8988T (cell line): Measurements from ENCODE around the gene ING5.
"Not testable (repeated sequence)": the region's sequence is repeated elsewhere in the genome, so short reads cannot be mapped to it uniquely, and the experiment has no call there.

ENCODE experiments used
- DNase-seq: peaks from one replicate; pipeline ENCODE4 v3.0.0; 2011

Gene ING5

DNA sequence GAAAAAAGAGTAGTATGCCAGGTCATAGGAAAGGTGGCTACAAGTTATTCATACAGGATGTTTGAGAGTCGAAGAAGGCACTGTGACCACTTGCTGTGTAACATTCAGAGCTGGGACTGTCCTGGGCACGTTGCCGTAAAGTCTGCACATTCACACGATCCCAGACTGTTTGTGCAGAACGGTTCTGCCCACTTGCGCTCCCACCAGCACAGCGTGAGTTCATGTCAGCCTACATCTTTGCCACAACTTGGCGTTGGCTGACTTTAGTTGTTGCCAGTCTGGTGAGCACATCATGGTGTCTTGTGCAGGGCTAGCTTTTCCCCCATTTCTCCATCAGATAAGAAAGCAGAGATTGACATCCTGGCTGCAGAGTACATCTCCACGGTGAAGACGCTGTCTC lies 7.0 kb downstream of the ING5 start:
- no peak for DNase-seq

DNA sequence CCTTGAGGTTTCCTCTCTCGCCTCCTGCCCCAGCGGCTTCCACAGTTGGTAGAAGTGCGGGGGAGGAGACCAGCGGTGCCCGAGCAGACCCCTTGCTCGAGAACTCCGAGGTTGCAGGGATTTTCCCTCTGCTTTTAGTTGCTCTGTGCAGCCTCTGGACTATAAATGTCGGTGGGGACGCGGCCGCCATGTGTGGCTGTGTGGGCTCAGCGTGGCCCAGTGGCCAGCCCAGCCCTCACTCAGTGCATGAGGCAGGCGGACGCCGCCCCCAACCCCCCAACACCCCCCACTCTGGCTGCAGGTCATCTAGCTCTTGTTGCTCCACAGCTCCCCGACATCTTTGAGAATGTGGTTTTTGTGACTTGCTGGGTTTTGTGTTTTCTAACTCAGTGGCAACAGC lies 17.3 kb downstream of the ING5 start:
- DNase-seq: no peak

DNA sequence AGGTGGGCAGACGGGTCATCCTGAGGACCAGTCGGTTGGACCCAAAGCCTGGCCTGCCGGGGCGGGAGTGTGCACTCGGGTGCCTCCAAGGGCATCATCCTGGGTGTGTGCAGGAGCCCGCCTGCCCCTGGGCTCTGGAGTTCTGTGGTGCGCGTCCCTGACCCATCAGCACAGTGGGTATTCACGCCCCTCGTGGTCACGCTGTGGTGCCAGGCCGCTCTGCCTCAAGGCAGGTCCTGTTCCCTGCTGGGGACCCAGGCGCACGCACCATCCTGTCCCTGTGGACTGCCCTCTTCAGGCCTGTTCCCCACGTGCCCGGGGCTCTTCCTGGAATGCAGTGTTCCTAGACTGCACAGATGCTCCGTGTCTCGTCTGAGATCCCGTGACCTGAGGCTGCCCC lies 18.3 kb downstream of the ING5 start:
- DNase-seq: no peak

DNA sequence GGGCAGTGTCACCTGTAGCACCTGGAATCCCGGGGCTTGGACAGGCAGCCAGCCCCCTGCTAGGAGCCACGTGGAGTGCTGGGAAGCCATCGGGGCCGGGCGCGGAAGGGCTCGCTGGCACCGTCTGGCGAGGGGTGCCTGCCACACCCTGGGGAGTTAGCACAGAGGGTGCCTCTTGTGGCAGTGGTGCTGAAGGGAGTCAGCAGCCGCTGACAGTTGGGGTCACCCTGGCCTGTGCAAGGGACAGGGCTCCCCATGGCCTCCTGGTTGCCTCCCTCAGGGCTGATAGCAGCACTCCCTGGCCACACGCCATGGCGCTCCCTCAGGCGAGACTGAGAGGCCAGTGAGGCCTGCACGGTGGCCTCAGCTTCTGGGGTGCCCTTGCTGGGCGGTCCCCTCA lies 18.7 kb downstream of the ING5 start:
- no peak for DNase-seq

DNA sequence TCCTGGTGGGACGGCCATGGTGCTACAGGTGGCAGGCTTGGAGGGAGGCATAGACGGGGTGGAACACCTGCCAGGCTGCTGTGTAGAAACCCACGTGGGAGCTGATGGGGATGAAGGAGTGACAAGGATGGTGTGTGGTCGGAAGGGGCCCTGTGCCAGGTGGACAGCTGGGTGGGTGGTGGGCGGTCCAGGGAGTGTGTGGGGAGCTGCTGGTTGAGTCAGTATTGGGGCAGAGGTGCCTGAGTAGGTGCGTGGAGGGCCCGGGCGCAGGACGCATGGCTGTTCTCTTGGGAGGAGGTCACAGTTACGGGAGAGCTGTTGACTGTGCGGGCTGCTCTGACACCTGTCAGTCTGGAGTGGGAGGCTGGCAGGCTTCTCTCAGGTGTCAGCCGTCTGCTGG lies 20.0 kb downstream of the ING5 start:
- no peak for DNase-seq

DNA sequence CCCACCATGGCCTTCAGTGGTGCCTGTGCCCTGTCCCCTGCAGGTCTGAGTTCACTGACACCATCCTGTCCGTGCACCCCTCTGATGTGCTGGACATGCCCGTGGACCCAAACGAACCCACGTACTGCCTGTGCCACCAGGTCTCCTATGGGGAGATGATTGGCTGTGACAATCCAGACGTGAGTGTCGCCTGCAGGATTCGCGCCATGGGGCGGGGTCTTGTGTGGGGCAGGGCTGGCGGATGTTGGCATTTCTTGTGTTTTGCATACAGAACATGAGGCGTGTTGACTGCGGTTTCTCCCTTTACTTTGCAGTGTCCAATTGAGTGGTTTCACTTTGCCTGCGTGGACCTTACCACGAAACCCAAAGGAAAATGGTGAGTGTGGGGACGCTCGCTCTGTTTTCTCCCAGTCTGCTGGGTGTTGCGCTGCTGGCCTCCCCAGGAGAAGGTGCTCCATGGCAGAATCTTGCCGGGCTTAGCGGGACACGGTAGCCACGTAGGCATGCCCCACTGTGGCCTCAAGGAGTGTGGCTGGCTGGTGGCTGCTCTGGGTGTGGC lies 21.1 kb downstream of the ING5 start:
- no peak for DNase-seq

DNA sequence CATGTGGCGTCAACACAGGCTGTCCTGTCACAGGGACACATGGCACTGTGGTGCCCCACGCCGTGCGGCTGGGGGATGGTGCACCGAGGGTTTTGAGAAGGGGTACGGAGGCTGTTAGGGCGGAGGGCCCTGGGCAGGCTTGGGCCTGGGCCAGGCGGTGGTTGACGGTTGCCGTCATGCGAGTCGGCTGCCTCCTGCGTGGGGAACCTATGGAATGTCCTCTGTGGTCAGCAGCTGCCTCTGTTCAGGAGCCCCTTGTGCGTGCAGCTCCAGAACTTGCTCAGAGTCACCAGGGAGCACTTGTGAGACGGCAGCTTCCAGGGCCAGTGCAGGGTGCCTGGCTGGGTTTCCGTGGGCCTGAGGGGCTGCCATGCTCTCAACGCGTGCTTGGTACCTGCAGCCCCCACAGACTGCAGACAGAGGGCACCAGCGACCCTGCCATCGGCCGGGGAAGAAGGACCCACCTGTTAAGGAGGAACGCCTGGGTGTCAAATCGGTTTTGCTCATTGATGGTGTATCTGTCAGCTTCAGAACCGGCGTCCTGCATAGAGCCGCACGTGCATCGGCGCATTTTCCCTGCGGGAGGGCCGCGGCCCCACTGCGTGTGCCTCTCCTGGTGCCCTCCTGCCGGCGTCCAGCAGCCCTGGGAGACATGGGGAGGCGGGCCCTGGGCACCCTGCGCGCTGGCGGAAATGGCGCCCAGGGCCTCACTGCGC lies 22.6 kb downstream of the ING5 start:
- peak; percentile 74 for DNase-seq

DNA sequence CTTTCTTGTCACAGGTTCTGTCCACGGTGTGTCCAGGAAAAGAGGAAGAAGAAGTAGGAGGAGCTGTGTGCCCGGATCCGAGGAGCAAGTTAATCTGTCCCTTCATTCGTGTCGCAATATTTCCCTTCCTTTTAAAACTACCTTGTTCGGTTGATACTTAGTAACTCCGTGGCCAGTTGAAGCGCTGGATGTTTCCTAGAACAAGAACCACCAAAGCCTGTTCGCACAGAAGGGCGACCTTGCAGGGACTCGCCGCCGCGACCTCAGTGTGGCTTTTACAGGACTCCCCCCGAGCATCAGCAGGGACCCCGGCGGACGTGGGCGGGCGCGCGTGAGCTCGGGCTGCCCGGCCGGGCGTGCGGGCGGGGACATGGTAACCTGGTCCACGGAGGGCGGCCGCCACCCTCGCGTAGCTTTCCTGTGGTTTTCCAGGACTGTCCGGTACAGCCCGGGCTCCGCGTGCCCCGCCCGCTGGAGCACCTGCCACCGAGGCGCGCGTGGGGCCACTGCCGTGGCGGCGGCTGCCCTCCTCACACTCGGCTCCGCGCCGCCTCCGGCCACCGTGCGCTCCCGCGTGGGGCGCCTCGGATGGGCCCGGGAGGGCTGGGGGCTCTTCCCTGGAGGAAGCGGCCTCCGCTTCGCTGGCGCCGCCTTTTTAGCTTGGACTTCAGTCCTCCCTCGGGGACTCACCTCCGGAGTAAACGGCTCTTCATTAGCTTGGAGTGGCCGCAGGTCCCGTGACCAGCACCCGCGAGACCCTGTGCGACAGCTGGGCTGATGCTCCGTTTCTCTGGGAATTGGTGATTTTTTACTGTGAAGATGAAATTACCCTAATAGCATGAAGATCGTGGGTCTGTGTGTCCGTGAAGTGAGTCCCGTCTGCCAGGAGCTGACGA lies 23.4 kb downstream of the ING5 start:
- DNase-seq: no peak

DNA sequence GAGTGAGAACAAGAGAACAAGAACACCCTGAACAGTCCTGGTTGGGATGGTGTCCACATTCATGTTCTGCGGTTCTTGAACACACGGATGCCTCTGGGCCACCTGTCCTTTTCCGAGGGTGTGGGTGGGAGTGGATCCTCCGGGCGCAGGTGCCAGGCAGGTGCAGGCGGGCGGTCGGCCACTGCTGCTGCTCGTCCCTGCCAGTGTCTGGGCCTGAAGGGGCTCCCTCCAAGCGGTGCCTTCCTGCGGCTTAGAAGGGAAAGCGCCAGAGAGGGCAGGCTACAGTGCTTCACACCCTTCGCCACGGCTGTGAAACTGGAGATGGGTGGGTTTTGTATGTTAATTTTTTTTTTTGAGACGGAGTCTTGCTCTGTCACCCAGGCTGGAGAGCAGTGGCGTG lies 24.6 kb downstream of the ING5 start:
- DNase-seq: no peak

DNA sequence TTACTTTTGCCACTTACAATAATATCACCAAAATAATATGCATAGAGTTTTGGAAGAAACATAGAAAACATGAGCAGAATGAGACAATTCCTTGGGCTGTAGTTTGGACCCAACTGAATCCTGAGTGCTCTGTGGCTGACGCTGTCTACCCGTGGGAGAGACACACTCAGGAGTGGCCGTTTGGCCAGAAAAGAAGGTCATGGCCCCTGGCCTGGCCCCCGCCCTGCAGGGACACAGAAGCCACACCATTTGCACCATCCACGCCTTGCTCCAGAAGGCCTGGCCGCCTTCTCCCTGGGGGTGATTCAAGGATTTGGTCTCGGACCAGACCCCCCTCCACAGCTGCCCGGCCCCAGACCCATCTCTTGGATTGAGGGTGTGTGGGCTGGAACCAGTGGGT lies 26.2 kb downstream of the ING5 start:
- DNase-seq: peak; percentile 6

DNA sequence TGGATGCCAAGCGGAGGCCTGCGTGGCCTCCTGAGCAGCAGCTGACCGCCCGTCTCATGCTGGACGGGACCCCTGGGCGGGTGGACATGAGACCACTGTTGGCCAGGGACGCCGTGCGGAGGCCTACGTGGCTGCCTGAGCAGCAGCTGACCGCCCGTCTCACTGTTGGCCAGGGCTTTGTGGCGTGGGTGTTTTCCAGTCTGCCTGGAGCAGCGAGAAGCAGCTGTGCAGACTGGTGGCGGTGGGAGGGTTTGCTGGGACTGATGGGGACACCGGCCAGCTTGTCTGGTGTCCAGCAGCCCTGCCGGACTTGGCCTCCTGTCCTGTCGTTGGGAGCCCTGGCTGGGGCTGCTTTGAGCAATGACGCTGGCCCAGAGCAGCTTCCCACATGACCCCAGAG lies 26.8 kb downstream of the ING5 start:
- peak; percentile 9 for DNase-seq

DNA sequence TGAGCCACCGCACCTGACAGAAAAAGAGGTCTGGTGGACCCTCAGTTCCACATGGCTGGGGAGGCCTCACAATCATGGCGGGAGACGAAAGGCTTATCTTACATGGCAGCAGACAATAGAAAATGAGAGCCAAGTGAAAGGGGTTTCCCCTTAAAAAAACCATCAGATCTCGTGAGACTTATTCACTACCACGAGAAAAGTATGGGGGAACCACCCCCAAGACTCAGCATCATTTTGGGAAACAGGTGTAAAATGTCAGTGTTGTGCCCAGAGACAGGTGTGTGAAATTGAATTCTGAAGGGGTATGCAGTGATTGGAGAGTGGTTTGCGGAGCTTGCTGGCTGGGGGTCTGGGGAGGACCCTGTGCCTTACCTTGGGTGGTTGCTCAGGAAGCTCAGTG lies 28.0 kb downstream of the ING5 start:
- DNase-seq: peak; percentile 9

DNA sequence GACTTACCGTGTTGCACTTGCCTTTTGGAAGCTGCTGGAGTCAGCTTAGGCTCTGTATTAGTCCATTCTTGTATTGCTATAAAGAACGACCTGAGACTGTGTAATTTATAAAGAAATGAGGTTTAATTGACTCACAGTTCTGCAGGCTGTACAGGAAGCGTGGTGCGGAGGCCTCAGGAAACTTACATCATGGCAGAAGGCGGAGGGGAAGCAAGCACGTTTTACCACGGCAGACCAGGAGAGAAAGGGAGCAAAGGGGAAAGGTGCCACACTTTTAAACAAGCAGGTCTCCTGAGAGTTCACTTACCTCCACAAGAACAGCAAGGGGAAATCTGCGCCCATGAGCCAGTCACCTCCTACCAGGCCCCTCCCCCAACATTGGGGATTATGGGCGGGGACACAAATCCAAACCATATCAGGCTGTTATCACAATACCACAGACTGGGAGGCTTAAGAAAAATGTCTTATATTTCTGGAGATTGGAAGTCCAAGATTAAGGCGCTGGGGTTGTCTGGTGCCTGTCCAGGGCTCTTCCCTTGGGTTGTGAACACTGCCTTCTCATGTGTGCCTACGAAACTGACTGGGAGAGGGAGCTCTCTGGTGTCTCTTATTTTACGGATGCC lies 28.9 kb downstream of the ING5 start:
- DNase-seq: peak; percentile 5

DNA sequence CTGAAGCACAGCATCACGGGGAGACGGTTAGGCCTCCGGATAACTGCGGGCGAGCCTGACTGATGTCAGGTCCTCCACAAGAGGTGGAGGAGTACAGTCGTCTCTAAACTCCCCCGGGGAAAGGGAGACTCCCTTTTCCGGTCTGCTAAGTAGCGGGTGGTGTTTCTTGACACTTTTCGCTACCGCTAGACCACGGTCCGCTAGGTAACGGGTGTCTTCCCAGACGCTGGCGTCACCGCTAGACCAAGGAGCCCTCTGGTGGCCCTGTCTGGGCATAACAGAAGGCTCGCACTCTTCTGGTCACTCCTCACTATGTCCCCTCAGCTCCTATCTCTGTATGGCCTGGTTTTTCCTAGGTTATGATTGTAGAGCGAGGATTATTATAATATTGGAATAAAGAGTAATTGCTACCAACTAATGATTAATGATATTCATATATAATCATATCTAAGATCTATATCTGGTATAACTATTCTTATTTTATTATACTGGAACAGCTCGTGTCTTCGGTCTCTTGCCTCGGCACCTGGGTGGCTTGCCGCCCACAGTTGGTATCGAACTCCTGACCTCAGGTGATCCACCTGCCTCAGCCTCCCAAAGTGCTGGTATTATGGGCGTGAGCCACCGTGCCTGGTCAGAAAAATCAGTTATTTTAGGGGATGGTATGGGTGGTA lies 30.8 kb downstream of the ING5 start:
- not testable (repeated sequence) for DNase-seq

DNA sequence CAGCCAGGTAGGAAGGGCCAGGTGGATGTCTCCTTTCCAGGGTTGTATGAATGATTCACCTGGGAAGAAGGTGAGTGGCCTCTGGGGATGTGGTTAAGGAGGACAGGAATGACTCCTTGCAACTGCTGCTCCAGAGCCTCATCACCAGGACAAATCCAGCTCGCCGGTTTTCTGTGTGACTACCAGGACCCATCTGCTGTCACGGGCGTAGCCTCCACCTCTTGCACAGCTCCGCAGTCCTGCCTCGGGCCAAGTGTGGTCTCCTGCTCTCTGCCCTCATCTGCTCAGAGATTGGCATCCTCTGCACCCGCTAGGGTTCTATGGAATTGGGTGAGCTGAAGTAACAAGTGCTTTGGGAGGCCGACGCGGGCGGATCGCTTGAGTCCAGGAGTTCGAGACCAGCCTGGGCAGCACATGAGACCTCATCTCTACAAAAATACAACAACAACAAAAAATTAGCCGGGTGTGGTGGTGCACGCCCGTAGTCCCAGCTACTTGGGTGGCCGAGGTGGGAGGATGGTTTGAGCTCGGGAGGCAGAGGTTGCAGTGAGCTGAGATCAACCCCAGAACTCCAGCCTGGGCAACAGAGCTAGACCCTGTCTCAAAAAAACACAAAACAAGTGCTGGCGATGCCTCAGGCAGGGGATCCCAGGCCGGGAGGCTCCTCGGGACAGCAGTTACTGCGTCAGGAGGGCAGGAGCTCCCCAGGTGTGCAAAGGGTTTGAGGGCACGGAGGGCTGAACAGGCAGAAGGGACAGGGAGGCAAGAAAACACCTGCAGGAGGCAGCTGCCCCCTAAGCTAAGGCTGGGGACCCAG lies 31.8 kb downstream of the ING5 start:
- no peak for DNase-seq

DNA sequence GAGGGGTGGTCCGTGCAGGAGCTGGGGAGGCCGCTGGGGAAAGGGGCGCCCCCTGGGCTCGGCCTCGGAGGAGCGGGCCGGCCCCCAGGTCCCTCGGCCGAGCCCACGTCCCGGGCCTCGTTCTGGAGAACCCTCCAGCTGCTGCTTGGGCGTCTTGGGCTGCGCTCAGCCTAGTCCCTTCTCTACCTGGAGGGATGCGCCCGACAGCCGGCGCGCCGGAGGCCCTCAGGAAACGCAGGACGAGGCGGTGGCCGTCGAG lies 32.3 kb downstream of the ING5 start:
- no peak for DNase-seq

DNA sequence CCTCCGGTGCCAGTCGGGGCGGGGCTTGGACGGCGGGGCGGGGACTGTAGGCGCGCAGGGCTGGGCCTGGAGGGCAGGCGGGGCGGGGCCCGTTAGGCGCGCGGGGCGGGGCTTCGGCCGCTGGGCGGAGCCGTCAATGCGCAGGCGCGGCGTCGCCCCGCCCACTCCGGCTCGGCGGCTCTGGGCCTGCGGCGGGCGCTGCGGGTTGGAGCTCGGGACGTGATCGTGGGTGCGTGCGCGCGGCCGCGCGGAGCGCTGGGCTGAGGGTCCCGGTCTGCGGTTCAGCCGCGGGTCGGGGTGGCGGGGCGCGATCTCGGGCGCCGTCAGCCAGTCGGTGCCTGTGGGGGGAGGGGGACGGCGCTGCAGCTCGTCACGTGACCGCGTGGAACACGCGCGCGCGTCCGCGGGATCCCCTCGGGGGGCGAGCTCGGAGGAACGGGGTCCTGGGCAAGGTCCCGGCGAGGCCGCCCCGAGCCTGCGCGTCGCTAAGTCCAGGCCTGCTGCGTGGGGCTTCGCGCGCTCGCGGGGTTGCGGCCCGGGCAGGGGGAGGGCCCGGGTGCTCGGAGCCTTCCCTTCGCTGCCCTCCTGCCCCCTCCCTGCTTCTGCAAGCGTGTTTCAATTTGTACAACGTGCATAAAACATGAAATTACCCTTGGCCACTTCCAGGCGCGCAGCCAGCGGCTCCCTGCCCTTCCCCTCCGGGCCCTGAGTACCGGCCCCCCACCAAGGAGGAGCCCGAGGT lies 32.8 kb downstream of the ING5 start, which contains the start of gene D2HGDH:
Gene D2HGDH, plus strand, starts transcription at position 164 of the 742 bp plus-strand sequence. CDS start 595 bp downstream, outside the sequence.
- DNase-seq: peak; percentile 85

DNA sequence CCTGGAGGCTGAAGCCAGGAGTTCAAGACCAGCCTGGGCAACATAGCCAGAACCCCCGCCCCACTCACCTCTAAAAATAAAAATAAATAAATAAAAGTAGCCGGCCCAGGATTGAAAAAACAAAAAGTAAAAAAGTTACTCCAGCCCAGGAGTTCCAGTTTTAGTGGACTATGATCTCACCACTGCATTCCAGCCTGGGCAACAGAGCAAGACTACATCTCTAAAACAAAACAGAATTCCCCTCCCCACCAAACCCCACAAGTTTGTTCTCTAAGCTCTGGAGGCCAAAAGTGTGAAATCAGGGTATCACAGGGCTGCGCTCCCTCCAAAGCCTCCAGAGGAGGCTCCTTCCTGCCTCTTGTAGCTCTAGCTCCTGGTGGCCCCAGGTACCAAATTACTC lies 34.3 kb downstream of the ING5 start:
- no peak for DNase-seq

DNA sequence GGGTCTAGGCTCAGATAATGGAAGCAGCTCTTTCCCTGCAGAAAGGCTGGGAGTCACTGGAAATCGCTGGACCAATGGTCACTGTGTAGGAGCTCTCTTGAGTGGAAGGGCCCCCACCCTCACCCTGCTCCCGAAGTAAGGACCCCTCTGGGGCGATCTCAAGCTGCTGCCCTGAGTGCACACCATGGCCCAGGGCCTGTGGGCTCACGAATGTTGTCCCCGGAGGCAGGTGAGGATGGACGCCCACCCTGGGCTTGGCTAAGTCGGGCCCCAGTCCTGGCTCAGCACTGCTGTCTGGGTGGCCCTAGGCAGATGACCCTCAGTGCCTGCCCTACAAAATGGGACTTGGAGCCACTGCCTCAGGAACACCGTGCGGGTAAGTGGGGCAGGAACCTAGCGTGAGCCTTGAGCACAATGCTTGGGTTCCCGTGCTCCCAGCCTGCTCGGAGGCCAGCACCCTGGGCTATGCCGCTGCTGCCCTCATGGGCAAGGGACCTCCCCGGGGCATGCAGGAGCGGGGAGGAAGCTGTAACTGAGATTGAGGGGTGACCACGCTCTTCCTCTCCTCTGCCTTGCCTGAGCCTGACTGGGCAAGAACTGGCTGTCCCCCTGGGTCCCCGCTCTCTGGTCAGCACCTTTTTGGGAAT lies 36.3 kb downstream of the ING5 start:
- DNase-seq: no peak

DNA sequence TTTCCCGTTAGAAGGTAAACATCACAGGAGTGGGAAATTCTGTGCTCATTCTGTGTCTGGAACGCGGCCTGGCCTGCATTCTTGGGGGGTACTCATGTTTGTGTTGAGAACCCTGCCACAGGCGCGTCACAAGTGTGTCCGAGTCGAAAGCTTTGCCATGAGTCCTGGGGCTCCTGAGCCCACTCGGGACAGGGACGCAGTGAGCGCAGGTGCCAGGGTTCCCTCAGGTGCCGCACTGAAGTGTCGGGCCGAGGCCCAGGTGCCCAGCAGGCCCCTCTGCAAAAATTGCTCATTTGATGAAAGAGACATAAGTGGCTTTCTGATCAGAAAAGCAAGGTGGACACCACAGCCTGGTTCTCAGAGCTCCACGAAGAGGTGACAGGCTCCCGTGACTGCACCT lies 37.3 kb downstream of the ING5 start:
- DNase-seq: no peak

DNA sequence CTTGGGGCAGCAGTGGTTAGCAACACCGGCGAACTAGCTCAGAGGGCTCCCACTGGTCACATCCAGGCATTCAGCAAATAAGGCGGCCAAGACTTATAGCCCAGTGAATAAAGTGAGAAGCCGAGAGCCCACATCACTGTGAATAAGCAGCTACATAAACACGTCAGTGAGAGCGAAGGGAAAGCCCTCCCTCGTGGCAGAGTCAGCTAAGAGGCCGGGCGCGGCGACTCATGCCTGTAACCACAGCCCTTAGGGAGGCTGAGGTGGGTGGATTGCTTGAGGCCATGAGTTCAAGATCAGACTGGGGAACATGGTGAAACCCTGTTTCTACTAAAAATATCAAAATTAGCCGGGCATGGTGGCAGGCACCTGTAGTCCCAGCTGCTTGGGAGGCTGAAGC lies 37.8 kb downstream of the ING5 start:
- no peak for DNase-seq
